ENCODE results near the gene ASB13.

GRCh38 chr10:5595591-5595990 lies 70.8 kb downstream of the ASB13 start:
- TF ChIP-seq POLR2A (IDR thresholded peaks at IDR 0.05; ENCODE audit: low read length), result no peak
- no peak for TF ChIP-seq GATA1 (IDR thresholded peaks at IDR 0.05; ENCODE audit: low read depth, low read length)

All from erythroblast (primary cell).